ENCODE data around the gene USP46. TPM values are rescaled to one million over a fixed set of nuclear protein-coding genes. Genes with fewer than 3 reads are reported as not detected.

The USP46 gene
- total and polyA plus RNA-seq, 2 of the 13 experiments (the other 11 are each of a cell fraction or from before 2014, with no cell fraction given) = 4.7 to 17.4 TPM

DNA sequence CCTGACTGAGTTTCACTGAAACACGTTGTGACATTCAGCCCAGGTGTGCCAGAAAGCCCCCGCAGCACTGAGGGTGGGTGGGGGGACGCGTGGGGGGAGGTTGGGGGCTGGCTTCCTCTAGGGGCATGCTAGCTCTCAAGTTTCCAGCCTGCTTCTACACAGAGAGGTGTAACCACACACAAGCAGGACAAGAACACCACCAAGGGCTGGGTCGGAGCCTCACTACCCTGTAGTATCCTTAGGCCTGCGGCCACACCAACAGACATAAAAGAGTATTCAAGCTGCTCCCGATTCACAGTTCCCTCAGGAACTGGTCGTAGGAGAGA, 1.8 kb downstream of the USP46 start (continued):
- TF ChIP-seq, protein P1, sequence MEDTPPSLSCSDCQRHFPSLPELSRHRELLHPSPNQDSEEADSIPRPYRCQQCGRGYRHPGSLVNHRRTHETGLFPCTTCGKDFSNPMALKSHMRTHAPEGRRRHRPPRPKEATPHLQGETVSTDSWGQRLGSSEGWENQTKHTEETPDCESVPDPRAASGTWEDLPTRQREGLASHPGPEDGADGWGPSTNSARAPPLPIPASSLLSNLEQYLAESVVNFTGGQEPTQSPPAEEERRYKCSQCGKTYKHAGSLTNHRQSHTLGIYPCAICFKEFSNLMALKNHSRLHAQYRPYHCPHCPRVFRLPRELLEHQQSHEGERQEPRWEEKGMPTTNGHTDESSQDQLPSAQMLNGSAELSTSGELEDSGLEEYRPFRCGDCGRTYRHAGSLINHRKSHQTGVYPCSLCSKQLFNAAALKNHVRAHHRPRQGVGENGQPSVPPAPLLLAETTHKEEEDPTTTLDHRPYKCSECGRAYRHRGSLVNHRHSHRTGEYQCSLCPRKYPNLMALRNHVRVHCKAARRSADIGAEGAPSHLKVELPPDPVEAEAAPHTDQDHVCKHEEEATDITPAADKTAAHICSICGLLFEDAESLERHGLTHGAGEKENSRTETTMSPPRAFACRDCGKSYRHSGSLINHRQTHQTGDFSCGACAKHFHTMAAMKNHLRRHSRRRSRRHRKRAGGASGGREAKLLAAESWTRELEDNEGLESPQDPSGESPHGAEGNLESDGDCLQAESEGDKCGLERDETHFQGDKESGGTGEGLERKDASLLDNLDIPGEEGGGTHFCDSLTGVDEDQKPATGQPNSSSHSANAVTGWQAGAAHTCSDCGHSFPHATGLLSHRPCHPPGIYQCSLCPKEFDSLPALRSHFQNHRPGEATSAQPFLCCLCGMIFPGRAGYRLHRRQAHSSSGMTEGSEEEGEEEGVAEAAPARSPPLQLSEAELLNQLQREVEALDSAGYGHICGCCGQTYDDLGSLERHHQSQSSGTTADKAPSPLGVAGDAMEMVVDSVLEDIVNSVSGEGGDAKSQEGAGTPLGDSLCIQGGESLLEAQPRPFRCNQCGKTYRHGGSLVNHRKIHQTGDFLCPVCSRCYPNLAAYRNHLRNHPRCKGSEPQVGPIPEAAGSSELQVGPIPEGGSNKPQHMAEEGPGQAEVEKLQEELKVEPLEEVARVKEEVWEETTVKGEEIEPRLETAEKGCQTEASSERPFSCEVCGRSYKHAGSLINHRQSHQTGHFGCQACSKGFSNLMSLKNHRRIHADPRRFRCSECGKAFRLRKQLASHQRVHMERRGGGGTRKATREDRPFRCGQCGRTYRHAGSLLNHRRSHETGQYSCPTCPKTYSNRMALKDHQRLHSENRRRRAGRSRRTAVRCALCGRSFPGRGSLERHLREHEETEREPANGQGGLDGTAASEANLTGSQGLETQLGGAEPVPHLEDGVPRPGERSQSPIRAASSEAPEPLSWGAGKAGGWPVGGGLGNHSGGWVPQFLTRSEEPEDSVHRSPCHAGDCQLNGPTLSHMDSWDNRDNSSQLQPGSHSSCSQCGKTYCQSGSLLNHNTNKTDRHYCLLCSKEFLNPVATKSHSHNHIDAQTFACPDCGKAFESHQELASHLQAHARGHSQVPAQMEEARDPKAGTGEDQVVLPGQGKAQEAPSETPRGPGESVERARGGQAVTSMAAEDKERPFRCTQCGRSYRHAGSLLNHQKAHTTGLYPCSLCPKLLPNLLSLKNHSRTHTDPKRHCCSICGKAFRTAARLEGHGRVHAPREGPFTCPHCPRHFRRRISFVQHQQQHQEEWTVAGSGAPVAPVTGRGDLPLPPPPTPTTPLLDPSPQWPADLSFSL (CRISPR knock-in tag; IDR thresholded peaks at IDR 0.05) = no peak
- TF ChIP-seq KLF16 (CRISPR knock-in tag; IDR thresholded peaks at IDR 0.05) (no peak), HNRNPUL1 (IDR thresholded peaks at IDR 0.05; ENCODE audit: low read depth, low read length) (no peak), ZNF672 (CRISPR knock-in tag; IDR thresholded peaks at IDR 0.05) (no peak), NAIF1 (CRISPR knock-in tag; IDR thresholded peaks at IDR 0.05; ENCODE audit: borderline replicate concordance) (no peak), HDAC1 (CRISPR knock-in tag; IDR thresholded peaks at IDR 0.05) (no peak), EED (CRISPR knock-in tag; IDR thresholded peaks at IDR 0.05) (no peak), MYNN (CRISPR knock-in tag; IDR thresholded peaks at IDR 0.05; ENCODE audit: low read depth) (no peak), NFKB2 (CRISPR knock-in tag; IDR thresholded peaks at IDR 0.05; ENCODE audit: borderline replicate concordance) (no peak), CENPT (CRISPR knock-in tag; IDR thresholded peaks at IDR 0.05; ENCODE audit: low read depth) (no peak)

All from HepG2 (cell line).